GM19239 (cell line): ENCODE data around the gene ALPG.
"Not testable (repeated sequence)": the region's sequence is repeated elsewhere in the genome, so short reads cannot be mapped to it uniquely, and the experiment has no call there.

Experiments used
- DNase-seq: peaks from one replicate; pipeline ENCODE4 v3.0.0; 2011; ENCODE audit warnings: low spot score; ENCODE audit not compliant: insufficient read length
- FAIRE-seq: peaks from 2 replicates; lab custom pipeline; 2011; peaks lifted over from hg19 to GRCh38; lab: Jason Lieb, UNC

Gene ALPG

DNA sequence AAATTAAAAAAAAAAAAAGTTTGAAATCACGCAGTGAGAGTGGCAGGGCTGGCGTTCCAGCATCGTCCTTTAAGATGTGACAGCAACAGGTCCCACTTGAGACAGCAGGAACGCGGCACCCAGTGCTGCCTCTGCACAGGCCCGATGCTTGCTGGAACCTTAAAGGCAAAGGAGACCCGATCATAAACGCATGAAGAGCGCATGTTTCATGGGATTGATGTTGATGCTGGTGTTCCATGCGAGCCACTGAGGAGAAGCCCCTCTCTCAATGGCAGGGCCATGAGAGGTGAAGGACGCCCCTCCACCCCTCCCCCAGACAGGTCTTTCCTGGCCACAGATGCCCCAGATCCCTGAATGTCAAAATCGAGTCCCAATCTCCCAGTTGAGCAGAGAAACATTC lies 31.4 kb downstream of the ALPG start:
- DNase-seq (no peak), FAIRE-seq (no peak)

- DNase-seq (no peak), FAIRE-seq (peak; percentile 87)
These were observed 32.5 kb downstream of the ALPG start for GRCh38 chr2:232438951-232439757.

DNA sequence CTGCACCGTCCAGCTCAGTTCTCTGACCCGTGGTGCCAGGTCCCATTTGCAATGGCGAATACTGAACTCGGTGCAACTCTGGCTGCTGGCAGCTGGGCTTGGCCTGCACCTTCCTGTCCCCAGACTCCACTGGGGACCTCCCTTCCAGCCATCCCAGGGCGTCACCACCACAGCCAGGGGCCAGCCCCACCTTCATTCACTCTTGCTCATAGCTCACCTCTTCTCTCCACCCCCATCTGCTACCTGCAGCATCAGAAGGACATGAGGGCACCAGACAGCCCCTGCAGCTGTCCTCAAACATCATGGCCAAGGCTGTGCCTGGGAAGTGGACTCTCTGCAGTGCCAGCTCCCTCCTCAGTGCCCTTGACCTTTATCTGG lies 33.1 kb downstream of the ALPG start:
- no peak for FAIRE-seq

DNA sequence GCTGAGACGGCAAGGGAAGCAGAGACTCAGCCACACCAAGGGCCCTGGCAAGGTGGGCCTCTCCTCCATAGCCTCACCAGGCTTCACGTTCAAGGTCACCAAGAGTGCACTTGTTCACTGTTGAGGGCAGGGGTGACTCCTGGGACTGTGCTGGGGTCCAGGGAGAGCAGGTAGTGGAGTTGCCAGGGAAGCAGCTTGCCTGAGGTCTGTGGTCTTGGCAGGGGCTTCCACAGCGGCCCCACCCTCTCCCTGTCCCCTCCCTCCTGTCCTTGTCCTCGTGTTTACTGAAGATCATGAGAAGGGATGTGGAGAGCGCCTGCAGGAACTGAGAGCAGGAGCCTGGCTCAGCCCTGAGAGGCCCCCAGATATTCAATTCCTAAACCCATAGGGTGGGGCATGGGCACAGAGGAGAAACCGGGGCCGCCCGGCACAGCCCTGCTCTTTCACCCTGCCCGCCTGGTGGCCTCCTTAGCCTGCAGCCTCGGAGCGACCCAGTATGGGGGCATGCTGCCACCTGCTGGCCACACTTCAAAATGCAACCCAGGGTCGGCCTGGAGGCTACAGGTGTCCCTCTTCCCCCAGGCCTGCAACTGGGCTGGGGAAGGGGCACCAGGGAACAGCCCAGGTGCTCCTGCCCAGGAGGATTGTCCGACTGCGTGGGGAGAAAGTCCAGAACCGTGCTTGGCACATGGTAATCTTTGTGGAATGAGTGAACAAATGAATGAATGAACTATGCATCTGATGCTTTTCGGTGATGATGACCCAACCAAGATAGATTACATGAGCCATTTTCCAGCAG lies 33.8 kb downstream of the ALPG start:
- peak; percentile 87 for DNase-seq
- FAIRE-seq: peak; percentile 66

More for the DNA sequence above, 33.1 kb downstream of the ALPG start:
- DNase-seq: no peak

DNA sequence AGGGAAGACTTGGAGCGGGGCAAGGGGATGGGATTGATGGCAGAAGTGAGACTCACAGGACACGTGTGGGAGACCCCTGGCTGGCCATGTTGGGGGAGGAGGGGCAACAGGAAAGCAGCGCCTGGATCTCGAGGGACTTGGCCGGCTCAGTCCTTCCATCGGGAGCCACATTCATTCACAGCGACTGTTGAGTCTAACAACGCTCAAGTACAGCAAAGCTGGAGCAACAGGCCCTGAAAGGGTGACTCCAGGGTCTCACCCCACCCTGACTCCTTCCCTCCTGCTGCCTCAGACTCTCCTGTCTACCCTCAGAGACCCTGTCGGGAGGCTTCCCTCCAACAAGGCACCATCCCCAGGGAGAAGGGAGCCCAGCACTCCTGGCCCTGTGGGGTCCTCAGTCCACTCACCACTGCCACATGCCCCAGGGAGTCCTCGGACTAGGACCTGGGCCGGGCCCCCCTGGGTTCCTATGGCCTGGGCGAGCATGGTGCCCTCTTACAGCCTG lies 34.6 kb downstream of the ALPG start:
- DNase-seq (no peak), FAIRE-seq (no peak)

GRCh38 chr2:232441922-232442321 lies 35.3 kb downstream of the ALPG start:
- not testable (repeated sequence) for FAIRE-seq, DNase-seq

GRCh38 chr2:232442431-232442830 lies 35.8 kb downstream of the ALPG start:
- not testable (repeated sequence) for FAIRE-seq, DNase-seq

DNA sequence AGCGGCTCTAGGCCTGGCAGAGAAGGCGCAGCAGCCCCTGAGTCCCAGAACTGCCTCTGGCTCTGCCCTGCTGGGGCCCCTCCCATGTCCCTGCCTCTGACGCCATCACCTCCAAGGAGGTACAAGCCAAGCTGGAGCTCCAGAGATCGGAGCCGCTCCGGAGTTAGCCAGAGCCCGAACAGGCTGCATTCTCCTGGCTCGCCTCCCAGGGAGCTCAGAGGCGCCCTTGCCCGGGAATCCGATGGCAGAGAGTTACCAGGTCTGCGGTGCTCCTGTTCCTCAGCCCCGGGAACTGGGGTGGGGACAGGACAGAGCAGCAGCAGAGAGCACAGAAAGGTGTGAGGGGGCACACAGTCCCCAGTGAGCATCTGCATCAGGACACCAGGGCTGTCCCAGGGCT lies 36.4 kb downstream of the ALPG start:
- DNase-seq, FAIRE-seq: not testable (repeated sequence)

DNA sequence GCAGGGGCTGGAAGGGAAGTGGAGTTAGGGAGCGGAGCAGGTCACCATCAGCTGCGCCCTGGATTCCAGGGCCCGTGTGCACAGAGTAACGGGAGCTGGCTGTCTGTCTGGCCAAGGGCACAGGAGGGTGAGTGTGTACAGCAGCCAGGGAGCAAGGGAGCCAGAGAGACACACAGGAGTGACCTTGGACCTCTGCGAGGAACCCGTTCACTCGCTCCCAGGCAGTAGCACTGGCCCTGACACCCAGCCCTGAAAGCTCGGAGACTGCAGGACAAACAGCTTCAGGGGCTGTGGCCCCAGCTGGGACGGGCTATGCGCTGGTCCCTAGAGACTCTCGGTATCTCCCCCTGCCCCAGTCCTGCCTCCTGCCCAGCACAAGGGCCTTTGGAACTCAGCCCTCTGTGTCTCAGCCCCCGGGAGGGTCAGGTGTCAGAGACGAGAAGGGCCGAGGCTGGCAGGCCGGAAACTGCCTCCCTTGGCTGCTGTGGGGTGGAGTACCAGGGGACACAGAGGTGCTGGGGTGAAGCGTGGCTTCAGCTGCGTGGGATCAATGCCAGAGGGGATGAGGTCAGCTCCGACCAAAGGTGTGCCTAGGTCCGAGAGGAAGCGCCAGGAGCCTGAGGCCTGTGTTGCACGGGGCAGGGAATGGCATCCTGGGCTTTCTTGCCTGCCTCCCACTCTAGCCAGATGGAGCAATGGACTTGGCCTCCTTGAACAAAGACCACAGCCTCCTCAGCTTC lies 37.2 kb downstream of the ALPG start:
- not testable (repeated sequence) for DNase-seq, FAIRE-seq

- peak; percentile 68 for DNase-seq
- FAIRE-seq: peak; percentile 47
These were observed 37.9 kb downstream of the ALPG start for GRCh38 chr2:232444409-232445148.

GRCh38 chr2:232445149-232445885 lies 38.7 kb downstream of the ALPG start:
- FAIRE-seq, DNase-seq: not testable (repeated sequence)

GRCh38 chr2:232446266-232446777 lies 39.7 kb downstream of the ALPG start:
- FAIRE-seq, DNase-seq: not testable (repeated sequence)

- FAIRE-seq: no peak
These were observed 40.5 kb downstream of the ALPG start for GRCh38 chr2:232447091-232447620.

DNA sequence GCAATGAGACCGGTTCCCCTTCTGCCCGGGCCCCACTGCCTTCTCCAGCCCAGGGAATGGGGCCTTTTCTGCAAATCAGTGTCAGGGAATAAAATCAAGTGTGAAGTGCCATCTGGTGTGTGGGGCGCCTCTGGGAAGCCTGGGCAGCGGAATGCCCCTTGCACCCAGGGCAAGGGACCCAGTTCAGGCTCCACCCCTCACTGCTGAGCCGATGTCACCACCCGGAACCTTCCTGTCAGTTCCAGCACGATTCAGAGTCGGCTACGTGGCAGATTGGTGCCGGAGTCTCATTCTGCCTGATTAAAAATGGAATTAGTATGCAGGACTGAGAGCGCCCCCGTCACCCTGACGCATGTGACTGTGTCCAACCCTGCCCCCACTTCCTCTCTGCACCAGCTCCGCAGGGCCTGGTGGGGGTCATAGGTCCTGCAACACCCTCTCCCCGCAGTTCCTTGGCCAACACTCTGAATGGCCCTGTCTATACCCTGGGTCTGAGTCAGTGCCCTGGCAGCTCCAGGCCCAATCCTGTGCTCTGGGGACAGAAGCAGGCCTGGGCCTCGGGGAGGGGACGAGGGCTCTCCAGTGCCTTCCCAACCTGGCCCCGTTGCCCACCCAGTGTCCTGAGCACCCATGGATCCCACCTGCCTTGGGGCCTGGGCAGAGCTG lies 41.1 kb downstream of the ALPG start:
- no peak for FAIRE-seq
- no peak for DNase-seq

More at GRCh38 chr2:232447091-232447620, 40.5 kb downstream of the ALPG start:
- no peak for DNase-seq

- DNase-seq: no peak
These were observed 41.7 kb downstream of the ALPG start for GRCh38 chr2:232448304-232448690.

GRCh38 chr2:232449964-232450363 lies 43.3 kb downstream of the ALPG start:
- DNase-seq (no peak), FAIRE-seq (no peak)

More at GRCh38 chr2:232448304-232448690, 41.7 kb downstream of the ALPG start:
- FAIRE-seq: no peak

GRCh38 chr2:232451645-232452044 lies 45.0 kb downstream of the ALPG start:
- not testable (repeated sequence) for DNase-seq, FAIRE-seq

- FAIRE-seq: no peak
- no peak for DNase-seq
These were observed 48.0 kb downstream of the ALPG start for GRCh38 chr2:232454630-232455029.
